Measurements from ENCODE around the gene RGS6. TPM values are rescaled to one million over a fixed set of nuclear protein-coding genes. Genes with fewer than 3 reads are reported as not detected.
A peak's percentile ranks its signal among the peaks of the same experiment; 100 is the strongest.

RGS6 gene
- total RNA-seq, 1 experiment from 2014 or later = not detected

DNA sequence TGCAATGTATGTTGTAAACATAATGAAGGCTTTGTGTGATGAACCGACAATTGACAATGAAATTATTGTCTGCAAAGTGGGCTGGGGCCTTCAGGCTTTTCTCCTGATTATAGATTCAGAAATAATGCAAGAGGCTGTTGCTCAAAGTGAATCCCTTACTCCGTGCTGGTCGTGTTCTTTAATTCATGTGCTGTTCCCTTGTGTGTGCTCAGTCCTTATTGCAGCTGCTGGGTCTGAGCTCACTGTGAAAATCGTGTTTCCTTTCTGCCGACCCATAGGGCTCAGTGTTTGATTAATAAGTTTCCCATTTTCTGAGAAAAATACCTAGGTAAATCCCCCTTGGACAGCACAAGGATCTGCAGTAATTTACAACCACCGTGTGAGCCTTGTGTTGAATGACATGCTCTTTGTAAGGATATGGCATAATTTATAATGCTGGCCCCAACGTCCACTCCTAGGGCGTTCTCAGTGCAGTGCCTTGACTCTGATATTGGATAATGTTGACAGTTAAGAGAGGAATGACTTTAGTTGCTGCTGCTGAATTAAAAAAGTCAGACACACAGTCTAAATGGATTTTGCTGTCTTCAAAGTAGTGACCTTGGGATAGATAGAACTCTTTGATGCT lies 81.6 kb downstream of the RGS6 start:
- no peak for DNase-seq (ENCODE audit: low read depth)

DNA sequence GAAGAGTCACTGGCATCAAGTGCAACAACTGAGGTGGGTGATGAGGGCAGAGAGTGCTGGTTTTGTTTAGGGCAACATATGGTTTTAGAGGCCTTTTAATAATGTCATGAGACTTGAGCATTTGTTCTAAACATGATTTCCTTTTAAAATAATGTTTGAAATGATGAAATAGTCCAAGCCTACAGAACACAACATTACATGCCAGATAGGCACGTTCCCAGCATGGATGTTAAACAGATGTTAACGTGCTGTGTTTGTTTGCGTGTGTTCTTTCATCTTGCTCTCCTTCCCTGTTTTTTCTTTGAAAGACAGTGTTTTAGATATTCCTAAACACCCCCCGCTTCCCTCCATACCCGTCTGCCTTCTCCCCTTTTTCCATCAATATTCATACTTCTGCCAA lies 82.3 kb downstream of the RGS6 start:
- no peak for DNase-seq (ENCODE audit: low read depth)

DNA sequence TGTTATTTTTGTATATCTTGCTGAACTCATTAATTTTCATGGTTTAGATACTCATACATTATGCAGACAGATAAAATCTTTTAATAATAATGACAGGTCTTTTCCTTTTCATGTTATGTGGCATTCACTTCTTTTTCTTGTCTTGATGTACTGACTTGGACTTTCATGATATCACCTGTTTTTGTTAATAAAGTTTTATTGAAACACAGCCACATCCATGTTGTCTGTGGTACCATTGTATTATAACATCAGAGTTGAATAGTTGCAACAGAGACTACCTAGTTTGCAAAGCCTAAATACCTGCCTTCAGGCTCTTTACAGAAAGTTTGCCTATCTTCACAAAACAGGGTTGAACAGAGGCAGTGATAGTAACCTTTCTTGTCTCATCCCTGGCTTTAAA lies 85.1 kb downstream of the RGS6 start:
- DNase-seq (ENCODE audit: low read depth) = no peak

DNA sequence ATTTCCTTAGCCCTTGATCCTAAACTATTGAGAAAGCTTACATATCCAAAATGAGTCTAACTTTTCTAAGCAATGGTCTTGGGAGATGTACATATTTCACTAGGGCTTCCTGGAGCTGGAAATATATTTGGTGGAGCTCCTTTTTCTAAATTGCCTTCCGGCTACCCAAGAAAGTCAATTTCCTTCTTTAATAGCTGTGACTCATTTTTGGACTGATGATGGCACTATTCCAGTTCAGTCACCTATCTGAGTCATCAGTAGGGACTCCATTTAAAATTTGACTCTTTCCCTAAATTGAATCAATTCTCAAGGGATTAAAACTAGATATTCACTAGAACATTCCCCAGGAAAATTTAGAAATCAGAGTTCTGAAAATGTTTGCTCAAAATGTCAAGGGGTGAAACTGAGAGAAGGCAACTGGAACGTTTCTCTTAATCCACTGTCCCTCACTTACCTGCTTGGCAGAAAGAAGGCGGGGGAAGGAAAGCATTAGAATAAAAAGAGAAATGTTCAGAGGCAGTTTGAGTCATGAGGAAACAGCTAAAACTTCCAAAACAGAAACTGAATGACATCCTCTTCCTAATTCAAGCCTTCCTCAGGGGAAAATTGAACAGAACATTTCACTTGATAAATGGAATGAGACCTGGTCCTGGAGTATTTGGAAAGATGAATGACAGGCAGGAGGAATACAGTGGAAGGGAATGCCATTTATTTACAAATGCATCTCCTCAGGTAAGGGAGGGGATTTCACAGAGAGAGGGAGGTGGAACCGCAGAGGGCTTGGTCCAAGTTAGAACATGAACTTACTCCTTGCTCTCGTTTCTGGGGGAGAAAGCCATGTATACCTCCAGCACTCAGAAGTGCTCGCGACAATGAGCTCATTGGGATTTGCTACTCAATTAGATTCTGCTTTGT lies 91.2 kb downstream of the RGS6 start:
- peak; percentile 70 for DNase-seq (ENCODE audit: low read depth)

DNA sequence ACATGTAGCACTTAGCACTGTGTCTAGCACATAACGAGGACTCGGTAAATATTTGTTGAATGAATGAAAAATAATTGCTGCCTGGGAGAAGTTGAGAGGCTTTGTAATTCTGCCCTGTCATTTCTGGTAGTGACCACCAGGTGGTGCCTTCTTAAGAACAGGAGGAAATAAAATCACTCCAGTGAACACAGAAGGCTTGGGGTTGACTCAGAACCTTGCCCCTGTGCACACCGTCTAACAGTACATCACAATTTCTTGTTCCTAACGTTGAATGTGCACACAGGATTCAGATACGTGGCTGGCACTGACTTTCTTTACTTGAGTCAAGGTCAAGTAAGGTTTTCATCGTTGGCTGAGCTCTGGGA lies 91.8 kb downstream of the RGS6 start:
- peak; percentile 15 for DNase-seq (ENCODE audit: low read depth)

DNA sequence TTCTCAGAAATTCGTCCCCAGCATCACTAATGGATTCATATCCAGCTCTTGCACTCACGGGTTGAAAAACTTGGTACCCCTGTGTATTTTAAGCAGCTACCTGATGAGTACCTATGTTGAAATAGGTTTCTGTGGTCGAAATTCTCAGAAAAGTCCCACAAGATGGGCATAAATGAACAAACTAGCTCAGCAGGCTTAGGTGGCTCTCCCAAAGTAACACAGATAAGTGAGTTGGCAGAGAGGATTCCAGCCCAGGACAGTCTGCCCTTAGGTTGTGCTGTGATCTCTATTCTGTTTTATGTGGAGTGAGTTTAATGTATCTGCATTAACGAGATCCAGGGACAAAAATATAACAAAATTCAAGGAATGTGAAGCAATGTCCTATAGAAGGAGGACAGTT lies 92.3 kb downstream of the RGS6 start:
- no peak for DNase-seq (ENCODE audit: low read depth)

DNA sequence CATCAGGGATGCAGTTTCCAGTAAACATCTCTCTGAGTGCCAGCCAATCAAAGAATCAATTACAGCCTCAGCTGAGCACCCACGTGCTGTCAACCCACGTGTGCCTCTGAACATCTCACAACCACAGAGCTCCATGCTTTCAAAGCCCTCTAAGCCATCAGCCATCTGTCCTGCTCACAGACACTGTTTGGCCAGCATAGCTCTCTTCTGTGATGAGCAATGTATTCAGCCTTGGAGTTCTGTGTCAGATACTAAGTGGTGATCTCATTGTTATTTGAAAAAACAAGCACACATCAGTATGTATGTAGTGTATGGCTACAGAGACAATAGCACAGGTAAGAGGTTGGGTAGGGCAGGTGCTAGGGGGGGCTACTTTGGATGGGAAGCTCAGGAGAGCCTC lies 94.3 kb downstream of the RGS6 start:
- DNase-seq (ENCODE audit: low read depth) = no peak

DNA sequence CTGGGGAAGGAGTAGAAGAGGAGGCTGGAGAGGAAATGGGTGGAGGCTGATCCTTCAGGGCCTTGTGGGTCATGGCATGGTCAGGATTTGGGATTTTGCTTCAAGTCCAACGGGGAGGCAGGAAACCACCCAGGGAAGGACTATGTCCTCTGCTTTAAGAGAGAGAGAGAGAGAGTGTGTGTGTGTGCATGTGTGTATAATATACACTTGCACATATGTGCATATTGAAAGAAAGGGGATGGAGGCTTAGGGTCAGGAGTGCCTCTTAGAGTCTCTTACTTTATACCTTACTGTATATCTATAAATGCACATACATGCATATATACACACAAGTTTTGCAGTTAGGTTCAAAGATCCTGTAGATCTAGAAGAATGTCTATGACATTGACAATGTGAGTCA lies 94.8 kb downstream of the RGS6 start:
- DNase-seq (ENCODE audit: low read depth) = no peak

DNA sequence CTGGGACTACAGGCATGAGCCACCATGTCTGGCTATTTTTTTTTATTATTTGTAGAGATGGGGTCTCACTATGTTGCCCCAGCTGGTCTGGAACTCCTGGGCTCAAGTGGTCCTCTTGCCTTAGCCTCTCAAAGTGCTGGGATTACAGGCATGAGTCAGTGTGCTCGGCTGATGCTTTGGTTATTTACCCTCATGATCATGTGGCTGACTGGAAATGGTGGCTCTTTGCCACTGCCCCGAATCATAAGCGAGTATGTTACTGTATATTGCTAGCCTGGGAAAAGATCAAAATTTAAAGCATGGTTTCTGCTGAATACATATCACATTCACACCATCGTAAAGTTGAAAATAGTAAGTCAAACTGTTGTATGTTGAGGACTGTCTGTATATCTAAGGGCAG lies 101.1 kb downstream of the RGS6 start:
- no peak for DNase-seq (ENCODE audit: low read depth)

DNA sequence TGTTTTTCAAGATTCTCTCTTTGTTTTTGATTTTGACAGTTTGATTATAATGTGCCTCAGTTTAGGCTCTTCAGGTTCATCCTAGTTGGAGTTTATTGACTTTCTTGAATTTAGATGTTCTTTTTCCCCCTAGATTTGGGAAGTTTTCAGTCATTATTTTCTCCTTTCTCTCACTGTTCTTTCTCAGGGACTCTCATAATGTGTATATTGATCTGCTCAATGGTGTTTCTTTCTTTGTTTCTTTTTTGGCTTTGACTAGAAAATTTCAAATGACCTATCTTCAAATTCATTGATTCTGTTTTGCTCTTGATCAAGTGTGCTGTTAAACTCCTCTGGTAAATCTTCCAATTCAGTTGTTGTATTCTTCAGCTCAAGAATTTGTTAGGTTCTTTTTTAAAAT lies 108.3 kb downstream of the RGS6 start:
- no peak for DNase-seq (ENCODE audit: low read depth)

DNA sequence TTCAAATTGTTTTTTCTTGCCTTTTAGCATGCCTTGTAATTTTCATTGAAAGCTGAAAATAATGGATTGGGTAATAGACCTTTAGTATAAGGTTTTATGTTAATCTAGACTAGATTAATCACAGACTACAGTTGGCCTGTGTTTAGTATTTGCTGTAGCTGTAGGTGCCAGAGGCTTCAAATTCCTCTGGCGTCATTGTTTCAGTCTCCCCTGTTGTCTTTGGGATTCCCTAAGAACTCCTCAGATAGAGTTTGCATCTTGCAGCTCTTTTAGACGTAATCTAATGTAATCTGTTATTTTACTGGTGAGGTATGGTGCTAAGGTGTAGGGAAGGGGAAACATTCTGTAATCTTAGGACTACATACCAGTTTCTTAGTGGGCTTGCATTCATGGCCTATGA lies 113.0 kb downstream of the RGS6 start:
- no peak for DNase-seq (ENCODE audit: low read depth)

DNA sequence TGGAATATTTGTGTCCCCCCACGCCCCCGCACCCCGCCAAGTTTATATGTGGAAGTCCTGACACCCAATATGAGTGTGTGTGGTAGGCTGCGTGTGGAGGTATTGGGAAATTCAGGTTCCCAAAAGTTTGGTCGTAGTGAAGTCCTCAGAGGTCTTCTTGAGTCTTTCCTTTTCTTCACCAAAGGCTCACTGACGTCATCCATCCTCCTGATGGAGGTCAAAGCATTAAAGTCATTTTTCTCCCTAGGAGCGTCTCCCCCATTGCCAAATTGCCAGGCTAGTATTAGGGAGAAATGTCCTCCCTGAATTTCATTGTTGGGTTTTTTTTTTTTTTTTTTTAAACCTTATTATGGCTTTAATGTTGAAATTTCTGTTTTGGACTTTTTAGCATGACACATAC lies 113.7 kb downstream of the RGS6 start:
- DNase-seq (ENCODE audit: low read depth) = no peak

DNA sequence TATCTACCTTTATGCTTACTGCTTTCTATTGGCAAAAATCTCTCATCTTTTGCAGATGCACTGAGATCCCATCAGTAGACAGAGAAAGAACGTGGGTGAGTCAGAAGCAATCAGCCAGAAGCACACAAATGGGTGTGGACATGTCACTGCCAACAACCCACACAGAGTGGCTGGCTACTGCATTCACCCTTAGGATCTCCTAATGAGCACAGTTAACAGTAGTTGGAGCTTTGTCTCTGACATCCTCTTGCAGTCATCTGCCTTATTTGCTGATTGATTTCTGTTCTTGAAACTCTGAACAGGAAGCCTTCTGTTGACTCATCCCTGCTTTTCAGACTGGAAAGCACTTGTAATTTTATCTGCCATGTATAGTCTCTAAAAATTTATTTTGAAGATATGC lies 117.2 kb downstream of the RGS6 start:
- no peak for DNase-seq (ENCODE audit: low read depth)

DNA sequence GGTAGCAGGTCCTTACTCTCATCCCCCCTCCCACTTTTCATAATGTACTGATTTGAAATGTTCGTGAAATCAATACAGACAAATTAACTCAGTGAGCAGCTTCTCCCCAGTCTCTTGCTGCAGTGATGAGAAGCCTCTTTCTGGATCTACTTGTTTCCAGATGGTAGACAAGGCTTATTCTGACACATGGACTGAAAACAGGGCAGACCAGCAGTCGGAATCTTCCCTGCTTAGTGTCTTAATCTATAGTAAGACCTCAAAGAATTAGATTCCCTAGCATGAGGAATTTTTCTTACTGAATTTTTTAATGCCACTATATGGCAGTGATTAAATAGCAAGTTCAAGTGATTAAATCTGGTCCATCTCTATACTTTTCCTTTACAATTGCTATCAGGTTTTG lies 120.1 kb downstream of the RGS6 start:
- no peak for DNase-seq (ENCODE audit: low read depth)

DNA sequence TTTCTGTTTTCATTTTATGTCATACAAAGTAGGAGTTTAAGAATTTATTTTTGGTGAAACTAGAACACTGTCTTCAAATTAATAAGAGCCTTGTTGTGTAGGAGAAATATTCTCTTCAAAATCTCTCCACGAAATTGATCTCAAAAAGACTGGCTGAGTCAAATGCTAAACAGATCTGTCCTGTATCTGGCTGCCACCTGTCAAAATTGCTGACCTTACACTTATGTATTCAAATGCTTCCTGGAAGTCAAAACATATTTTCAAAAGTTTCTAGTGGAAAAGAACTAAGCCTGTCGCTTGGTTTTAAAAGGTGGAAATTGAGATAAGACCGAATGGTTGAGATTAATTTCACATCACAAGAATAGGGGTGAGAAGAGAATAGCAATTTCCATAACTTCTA lies 121.4 kb downstream of the RGS6 start:
- DNase-seq (ENCODE audit: low read depth) = no peak

DNA sequence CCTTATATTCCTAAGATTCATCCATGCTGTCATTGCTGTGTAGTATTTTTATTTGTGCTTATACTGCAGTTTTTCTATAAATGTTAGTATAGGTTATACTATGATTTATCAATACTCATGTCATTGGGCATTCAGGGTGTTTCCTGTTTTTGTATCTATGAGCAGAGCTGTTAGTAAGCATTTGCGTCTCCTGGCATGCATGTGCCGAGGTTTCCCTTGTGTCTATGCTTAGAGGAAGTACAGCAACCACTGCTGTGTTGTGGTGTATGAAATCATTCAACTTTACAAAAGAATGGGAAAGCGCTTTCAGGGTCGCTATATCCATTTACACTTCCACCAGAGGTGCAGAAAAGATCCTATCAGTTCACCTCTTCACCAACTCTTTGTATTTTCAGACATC lies 122.7 kb downstream of the RGS6 start:
- no peak for DNase-seq (ENCODE audit: low read depth)

DNA sequence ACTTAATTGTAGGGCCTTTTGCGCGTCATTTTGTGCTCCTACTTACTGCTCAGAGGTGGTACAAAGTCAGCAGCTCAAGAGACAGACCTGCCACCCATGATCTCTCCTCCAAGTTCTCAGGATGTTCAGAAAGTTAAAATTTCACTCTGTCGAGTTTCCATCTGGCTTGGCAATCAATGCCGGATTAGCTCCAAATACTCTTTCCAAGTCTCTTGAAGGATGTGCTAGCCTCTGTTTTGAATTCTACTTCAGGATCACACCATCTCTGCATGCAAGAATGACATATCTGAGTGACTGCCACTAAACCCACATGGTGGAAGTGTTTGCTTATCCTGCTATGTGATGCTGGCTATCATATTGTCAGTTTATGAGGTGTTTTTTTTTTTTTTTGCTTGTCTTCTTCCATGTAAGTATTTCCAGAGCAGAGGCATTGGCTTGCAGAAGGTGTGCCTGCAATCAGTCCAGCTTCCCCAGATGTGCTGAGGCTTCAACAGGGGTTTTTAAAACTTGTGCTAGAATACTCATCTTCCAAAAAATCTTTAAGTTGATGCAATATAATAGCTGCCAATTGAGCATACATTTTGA lies 125.6 kb downstream of the RGS6 start:
- DNase-seq (ENCODE audit: low read depth) = no peak

DNA sequence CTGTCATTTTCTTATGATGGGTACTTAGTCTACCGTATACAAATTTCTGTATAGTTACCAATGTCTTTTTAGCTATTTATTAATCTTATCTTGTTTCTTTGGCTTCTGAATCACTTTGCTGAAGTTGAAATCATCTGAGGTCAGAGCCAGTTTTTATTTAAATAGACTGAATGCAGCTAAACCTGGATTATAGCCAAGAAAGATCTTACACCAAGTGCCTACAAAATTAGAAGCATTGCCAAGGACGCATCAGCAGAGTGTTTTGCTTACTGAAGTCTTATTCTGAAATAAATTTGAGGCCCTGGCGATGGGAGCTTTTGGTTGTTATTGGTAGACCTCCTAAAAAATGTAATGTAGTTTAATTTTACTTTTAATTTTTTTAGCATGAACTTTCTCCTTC lies 128.2 kb downstream of the RGS6 start:
- no peak for DNase-seq (ENCODE audit: low read depth)

DNA sequence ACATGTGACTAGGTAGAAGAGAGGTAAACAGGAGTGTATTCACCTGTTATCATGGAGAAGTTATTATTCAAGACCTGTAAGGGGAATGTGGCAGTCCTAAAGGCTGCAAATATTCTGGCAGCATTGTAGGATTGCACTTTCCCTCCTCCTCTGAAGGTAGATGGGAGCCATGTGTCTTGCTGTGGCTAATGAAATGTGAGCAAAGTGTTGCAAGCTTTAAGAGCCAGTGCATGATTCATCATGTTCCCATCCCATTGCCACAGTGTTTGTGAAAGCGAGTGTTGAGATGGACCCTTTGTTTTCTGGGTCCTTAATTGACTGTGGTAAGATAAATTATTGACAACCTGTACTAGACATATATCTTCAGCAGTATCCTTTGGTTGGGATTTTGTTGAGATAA lies 128.7 kb downstream of the RGS6 start:
- DNase-seq (ENCODE audit: low read depth) = no peak

DNA sequence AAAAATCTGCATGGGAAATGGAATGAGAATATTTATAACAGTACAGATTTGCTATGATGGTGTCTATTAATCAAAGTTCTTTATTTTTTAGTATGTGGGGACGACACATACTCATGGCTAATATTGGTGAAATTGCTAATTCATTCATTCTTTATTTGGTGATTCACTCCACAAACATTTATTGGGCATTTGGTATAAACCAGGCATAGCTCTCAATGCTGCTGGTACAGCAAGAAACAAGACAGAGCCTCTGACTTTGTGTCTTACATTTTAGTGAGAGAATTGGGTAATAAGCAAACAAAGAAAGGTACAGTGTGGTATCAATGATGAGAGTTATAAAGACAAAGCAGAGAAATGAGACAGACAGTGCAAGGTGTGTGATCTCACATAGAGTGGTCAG lies 129.5 kb downstream of the RGS6 start:
- DNase-seq (ENCODE audit: low read depth) = no peak

DNA sequence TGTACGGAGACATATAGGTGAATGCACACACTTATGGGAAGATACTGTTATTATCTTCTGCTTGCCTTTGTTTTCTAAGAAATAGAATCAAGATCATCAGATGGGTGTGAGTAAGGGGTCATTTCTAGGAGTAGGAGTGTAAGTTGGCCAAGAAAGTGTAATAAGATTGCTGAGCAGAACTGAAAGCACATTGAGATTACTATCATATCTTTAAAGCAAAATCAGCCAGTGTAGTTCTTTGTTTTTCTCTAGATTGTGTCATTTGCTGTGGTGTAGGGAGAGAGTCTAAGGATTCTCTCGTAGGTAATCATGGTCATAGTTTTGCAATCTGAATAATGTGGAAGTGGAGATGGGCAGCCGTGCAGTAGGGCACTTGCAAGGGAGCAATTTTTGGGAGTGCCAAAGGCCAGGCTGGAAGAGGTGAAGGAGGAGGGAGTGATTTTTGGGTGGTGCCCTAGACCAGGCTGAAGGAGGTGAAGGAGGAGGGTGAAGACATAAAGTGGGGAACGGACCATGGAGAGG lies 131.6 kb downstream of the RGS6 start:
- no peak for DNase-seq (ENCODE audit: low read depth)

DNA sequence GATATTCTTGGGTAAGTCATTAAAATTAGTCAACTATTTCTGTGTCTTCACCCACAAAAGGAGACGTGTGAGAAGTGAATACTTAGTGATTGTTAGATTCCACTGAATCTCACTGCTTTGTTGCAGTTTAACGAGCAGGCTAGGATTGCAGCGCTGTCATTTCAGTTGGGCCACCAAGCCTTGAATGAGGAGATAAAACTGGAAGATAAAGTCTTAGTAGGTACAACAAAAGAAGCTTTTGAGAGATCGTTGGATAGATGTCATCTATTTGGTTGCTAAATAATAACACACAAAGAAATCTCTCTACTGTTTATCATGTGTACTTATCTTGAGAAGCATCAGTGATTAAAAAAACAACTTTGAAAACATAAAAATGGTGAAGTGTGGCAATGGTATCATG lies 132.3 kb downstream of the RGS6 start:
- DNase-seq (ENCODE audit: low read depth) = no peak

DNA sequence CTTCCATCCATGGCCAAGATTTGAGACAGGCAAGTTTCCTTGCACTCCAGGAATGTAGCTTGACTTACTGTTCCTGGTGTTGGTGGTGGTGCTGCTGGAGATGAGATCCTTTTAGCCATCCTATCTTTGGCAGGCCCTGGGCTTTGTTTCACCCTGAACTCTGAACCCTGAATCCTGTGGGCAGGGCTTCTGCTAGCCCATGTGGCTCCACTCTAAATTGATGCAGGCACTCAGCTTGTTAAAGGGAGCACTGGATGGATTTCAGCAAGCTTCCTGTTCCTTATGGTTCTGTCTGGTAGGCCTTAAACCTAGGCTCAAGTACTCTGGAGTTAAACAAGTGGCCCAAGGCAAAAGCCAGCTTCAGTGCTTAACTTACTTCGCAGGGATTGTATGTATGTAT lies 138.2 kb downstream of the RGS6 start:
- DNase-seq (ENCODE audit: low read depth) = no peak
